ENCODE results near the gene TNIK.

DNA sequence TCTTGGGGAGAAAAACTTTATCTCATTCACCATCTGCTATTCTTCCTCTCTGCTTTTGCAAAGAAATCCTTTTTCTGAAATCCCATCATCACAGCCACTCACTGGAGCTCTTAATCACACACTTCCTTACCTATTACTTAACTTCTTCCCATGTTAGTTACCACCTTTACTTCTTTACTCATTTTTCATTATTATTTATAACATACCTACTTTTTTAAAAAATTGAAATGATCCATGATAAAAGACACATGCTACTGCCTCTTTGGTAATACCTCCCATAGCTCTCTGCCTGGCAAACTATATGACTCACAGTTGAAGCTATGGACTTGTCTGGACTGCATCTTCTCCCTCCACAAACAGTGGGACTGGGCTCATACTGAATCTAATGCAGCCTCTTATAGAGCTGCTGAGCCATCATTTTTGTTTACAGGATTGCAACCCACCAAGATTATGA lies 150.3 kb downstream of the TNIK start:
- no peak for TF ChIP-seq CTCF (conservative IDR thresholded peaks at IDR 0.05; ENCODE audit: low read depth, low read length)
- TF ChIP-seq EZH2phosphoT487 (IDR thresholded peaks at IDR 0.05; ENCODE audit: borderline replicate concordance, low read length), result no peak
- TF ChIP-seq EZH2 (IDR thresholded peaks at IDR 0.05; ENCODE audit: low read length, unreplicated experiment), result no peak
